ENCODE data around the gene ZNF678. TPM values are rescaled to one million over a fixed set of nuclear protein-coding genes. Genes with fewer than 3 reads are reported as not detected.

ZNF678 gene
- total and polyA plus RNA-seq, 2 of the 8 experiments (the other 6 are each of a cell fraction or from before 2014, with no cell fraction given) = 6.9 to 28.3 TPM

- H2BK20ac ChIP-seq (ENCODE audit: low read length) = no peak overlapping the region
- no peaks in the 10 kb centered on the region for H3K79me1 ChIP-seq (ENCODE audit: low read depth, low read length)
- H2BK120ac ChIP-seq (replicated peaks; ENCODE audit: low read depth, low read length) = no peak overlapping the region
- no peak overlapping the region for H2BK5ac ChIP-seq (ENCODE audit: low read depth, low read length)
- H4K91ac ChIP-seq (replicated peaks; ENCODE audit: insufficient read length, low read length) = no peak overlapping the region
- FAIRE-seq (no peak), DNase-seq (ENCODE audit: low read depth in 1 of 2, low spot score in 2 of 2) (no peak)
- H3K36me3 ChIP-seq (ENCODE audit: control insufficient read depth in 2 of 4, insufficient read depth in 4 of 4, low read length in 3 of 4) = no peaks in the 10 kb centered on the region
- POLR2A ChIA-PET (ENCODE audit: partially characterized antibody) = no interaction called here
- no peak overlapping the region for H3K4ac ChIP-seq (replicated peaks; ENCODE audit: insufficient read length, low read depth, low read length)
- no peak overlapping the region for H3K23ac ChIP-seq (ENCODE audit: insufficient read length)
- no peak overlapping the region for H3K4me3 ChIP-seq (ENCODE audit: extremely low read depth in 1 of 4, insufficient read depth in 2 of 4, low read depth in 3 of 4, low read length in 4 of 4)
- no peak overlapping the region for H3K56ac ChIP-seq (replicated peaks; ENCODE audit: insufficient read length, low read depth, low read length)
- H3K27ac ChIP-seq (ENCODE audit: low read depth, low read length) = no peak overlapping the region
- H4K8ac ChIP-seq (ENCODE audit: extremely low read depth, insufficient read depth, low read length) = peak overlapping the region; percentile 68; the same call in 1 of the 2 replicates
- H2AK5ac ChIP-seq (ENCODE audit: low read depth, low read length) = no peak overlapping the region
- H3K4me1 ChIP-seq (replicated peaks in 1 of 4; ENCODE audit: control insufficient read depth in 3 of 4, insufficient read depth in 4 of 4, low read length in 3 of 4) = peaks cover 0 to 2% (median 0%) of the 10 kb centered on the region in 4 experiments; a peak in 1 of 7 replicates
- H2BK15ac ChIP-seq (ENCODE audit: low read length) = no peak overlapping the region
- no peak overlapping the region for H3K14ac ChIP-seq (ENCODE audit: insufficient read length)
- no peaks in the 10 kb centered on the region for H3K79me2 ChIP-seq (ENCODE audit: control insufficient read depth in 1 of 2, insufficient read depth in 2 of 2, low read length in 2 of 2)
- H3K9ac ChIP-seq (replicated peaks in 1 of 4; ENCODE audit: extremely low read depth in 1 of 4, low read depth in 3 of 4, low read length in 3 of 4) = no peak overlapping the region
- H3K4me2 ChIP-seq (ENCODE audit: insufficient read depth in 1 of 2, low read depth in 2 of 2, low read length in 2 of 2) = no peak overlapping the region
- H4K20me1 ChIP-seq (replicated peaks in 1 of 2; ENCODE audit: control insufficient read depth in 1 of 2, insufficient read depth in 2 of 2, low read length in 2 of 2) = no peaks in the 10 kb centered on the region
- no peak overlapping the region for H3K18ac ChIP-seq (ENCODE audit: extremely low read depth, low read length)
- H3K9me3 ChIP-seq (ENCODE audit: insufficient read depth in 2 of 2, low read depth in 1 of 2, low read length in 1 of 2) = peaks cover 0 to 21% of the 10 kb centered on the region in 2 experiments; a peak in 1 of 4 replicates
- H3K23me2 ChIP-seq (ENCODE audit: low read depth, low read length) = no peaks in the 10 kb centered on the region
- H2AFZ ChIP-seq (ENCODE audit: low read length) = no peak overlapping the region
- CTCF ChIA-PET (ENCODE audit: partially characterized antibody) = interaction anchor here (0.6 to 1.1 kb wide), 3 partner anchors 19 to 78 kb away, joined by 3 read pairs; no protein-coding TSS in a partner anchor
- 91% methylated on average over 20 of the region's 20 CpGs; no CpG with 5 or more reads in 1 of the 2 experiments for WGBS, 2 experiments (ENCODE audit: extremely low coverage in 1 of 2, insufficient coverage in 1 of 2, insufficient read length in 1 of 2, insufficient replicate concordance in 2 of 2, low coverage in 1 of 2, low lambda C conversion rate in 2 of 2, missing lambda C conversion rate in 1 of 2)
- no peaks in the 10 kb centered on the region for H3K27me3 ChIP-seq (replicated peaks in 1 of 4; ENCODE audit: control insufficient read depth in 3 of 4, extremely low read depth in 1 of 4, insufficient read depth in 3 of 4, low read length in 3 of 4)
- H4K5ac ChIP-seq (ENCODE audit: insufficient read length, low read depth, low read length) = no peak overlapping the region
- no peak overlapping the region for H2BK12ac ChIP-seq (ENCODE audit: low read depth, low read length)
- TF ChIP-seq CEBPB (IDR thresholded peaks at IDR 0.05; ENCODE audit: low read depth, low read length) = no peak
- TF ChIP-seq, protein P1, sequence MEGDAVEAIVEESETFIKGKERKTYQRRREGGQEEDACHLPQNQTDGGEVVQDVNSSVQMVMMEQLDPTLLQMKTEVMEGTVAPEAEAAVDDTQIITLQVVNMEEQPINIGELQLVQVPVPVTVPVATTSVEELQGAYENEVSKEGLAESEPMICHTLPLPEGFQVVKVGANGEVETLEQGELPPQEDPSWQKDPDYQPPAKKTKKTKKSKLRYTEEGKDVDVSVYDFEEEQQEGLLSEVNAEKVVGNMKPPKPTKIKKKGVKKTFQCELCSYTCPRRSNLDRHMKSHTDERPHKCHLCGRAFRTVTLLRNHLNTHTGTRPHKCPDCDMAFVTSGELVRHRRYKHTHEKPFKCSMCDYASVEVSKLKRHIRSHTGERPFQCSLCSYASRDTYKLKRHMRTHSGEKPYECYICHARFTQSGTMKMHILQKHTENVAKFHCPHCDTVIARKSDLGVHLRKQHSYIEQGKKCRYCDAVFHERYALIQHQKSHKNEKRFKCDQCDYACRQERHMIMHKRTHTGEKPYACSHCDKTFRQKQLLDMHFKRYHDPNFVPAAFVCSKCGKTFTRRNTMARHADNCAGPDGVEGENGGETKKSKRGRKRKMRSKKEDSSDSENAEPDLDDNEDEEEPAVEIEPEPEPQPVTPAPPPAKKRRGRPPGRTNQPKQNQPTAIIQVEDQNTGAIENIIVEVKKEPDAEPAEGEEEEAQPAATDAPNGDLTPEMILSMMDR (IDR thresholded peaks at IDR 0.05; ENCODE audit: control extremely low read depth in 1 of 3, insufficient read depth in 1 of 3, low read depth in 1 of 3, low read length in 3 of 3) = no peak
- no peak for TF ChIP-seq HDAC6 (IDR thresholded peaks at IDR 0.05; ENCODE audit: low read depth, low read length)
- TF ChIP-seq POLR2AphosphoS5 (IDR thresholded peaks at IDR 0.05; ENCODE audit: low read depth, low read length) = no peak
- TF ChIP-seq FOSL1 (IDR thresholded peaks at IDR 0.05; ENCODE audit: insufficient read depth, low read depth, low read length) = no peak
- TF ChIP-seq, protein P2, sequence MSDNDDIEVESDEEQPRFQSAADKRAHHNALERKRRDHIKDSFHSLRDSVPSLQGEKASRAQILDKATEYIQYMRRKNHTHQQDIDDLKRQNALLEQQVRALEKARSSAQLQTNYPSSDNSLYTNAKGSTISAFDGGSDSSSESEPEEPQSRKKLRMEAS (IDR thresholded peaks at IDR 0.05) = no peak
- no peak for TF ChIP-seq CHD2 (IDR thresholded peaks at IDR 0.05; ENCODE audit: low read length)
- no peak for TF ChIP-seq BCL11A (IDR thresholded peaks at IDR 0.05; ENCODE audit: low read depth in 2 of 2, low read length in 2 of 2)
- no peak for TF ChIP-seq TAF1 (IDR thresholded peaks at IDR 0.05; ENCODE audit: low read depth, low read length)
- no peak for TF ChIP-seq JUND (IDR thresholded peaks at IDR 0.05; ENCODE audit: low read length)
- TF ChIP-seq RNF2 (IDR thresholded peaks at IDR 0.05; ENCODE audit: borderline replicate concordance, low read depth, low read length, missing control alignments, poor library complexity, severe bottlenecking) = no peak
Observed at GRCh38 chr1:227558732-227559262, 4.6 kb upstream of the ZNF678 start.

Data from H1 (cell line).